Testis (tissue), 2 donors: Measurements from ENCODE around the gene BAZ1A.

ENCODE experiments used
- POLR2A ChIP-seq: fragments of 450-650 bp; IDR thresholded peaks from one replicate; pipeline ENCODE4 v1.6.1; 2017; ENCODE audit warnings: antibody characterized with exemption, mild to moderate bottlenecking, moderate library complexity
- TF ChIP-seq, protein P1 (sequence below), 3 experiments: fragments of 450-650 bp in 2 of 3; fragments of 200-600 bp in 1 of 3; sonication (generic) in 1 of 3; IDR thresholded peaks; one replicate each; pipeline ENCODE4 v1.5.1; 2016 to 2019; ENCODE audit warnings: antibody characterized with exemption in 3 of 3, mild to moderate bottlenecking in 2 of 3, moderate library complexity in 1 of 3

DNA sequence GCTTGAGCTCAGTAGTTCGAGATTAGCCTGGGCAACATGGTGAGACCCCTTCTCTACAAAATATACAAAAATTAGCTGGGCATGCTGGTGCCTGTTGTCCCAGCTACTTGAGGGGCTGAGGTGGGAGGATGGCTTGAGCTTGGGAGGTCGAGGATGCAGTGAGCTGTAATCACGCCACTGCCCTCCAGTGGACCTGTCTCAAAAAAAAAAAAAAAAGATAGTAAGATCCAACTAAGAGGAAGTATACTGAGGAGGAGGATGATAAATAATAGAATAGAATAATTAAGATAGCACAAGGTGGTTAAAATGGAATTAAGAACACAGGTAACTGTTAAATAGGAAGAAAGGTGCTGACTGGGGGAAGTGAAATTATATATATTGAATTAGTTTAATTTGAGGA is 37.0 kb upstream of the BAZ1A start:
- TF ChIP-seq POLR2A, result no peak
- TF ChIP-seq, protein P1, sequence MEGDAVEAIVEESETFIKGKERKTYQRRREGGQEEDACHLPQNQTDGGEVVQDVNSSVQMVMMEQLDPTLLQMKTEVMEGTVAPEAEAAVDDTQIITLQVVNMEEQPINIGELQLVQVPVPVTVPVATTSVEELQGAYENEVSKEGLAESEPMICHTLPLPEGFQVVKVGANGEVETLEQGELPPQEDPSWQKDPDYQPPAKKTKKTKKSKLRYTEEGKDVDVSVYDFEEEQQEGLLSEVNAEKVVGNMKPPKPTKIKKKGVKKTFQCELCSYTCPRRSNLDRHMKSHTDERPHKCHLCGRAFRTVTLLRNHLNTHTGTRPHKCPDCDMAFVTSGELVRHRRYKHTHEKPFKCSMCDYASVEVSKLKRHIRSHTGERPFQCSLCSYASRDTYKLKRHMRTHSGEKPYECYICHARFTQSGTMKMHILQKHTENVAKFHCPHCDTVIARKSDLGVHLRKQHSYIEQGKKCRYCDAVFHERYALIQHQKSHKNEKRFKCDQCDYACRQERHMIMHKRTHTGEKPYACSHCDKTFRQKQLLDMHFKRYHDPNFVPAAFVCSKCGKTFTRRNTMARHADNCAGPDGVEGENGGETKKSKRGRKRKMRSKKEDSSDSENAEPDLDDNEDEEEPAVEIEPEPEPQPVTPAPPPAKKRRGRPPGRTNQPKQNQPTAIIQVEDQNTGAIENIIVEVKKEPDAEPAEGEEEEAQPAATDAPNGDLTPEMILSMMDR (IDR thresholded peaks at IDR 0.05), result no peak
